MCF 10A (cell line): ENCODE results near the gene TRERF1. TPM values are rescaled to one million over a fixed set of nuclear protein-coding genes. Genes with fewer than 3 reads are reported as not detected.

Experiments used
- BruUV-seq: library from RNA; stranded (reverse); fragments of 400-500 nt; replicated peaks from 2 replicates; lab custom pipeline; 2021; lab: Mats Ljungman, UMichigan
- CTCF ChIA-PET: fragments of 300-600 bp; sonication (Branson Sonifier 250); formaldehyde crosslinking; extraction: SDS; loops from one replicate; lab custom pipeline; 2021; ENCODE audit warnings: antibody characterized with exemption, inconsistent platforms; lab: Yijun Ruan, JAX
- POLR2A ChIA-PET: fragments of 300-600, 350-650 bp; sonication (Branson Sonifier 250); formaldehyde crosslinking; extraction: SDS; loops from one replicate; lab custom pipeline; 2020; ENCODE audit warnings: antibody characterized with exemption, inconsistent platforms; lab: Yijun Ruan, JAX
- DNase-seq: peaks from one replicate; pipeline ENCODE4 v3.0.0-alpha.2; 2018; ENCODE audit not compliant: unreplicated experiment
- H3K27ac Mint-ChIP-seq: one replicate; pipeline ENCODE4 v1.8.0; 2022; ENCODE audit warnings: mild to moderate bottlenecking, low read depth, mixed read lengths; ENCODE audit not compliant: unreplicated experiment
- H3K27me3 Mint-ChIP-seq: one replicate; pipeline ENCODE4 v1.8.0; 2022; ENCODE audit warnings: mixed read lengths; ENCODE audit not compliant: insufficient read depth, unreplicated experiment
- H3K36me3 Mint-ChIP-seq: one replicate; pipeline ENCODE4 v1.8.0; 2022; ENCODE audit warnings: mild to moderate bottlenecking, moderate library complexity, mixed read lengths; ENCODE audit not compliant: insufficient read depth, unreplicated experiment
- H3K4me1 Mint-ChIP-seq: one replicate; pipeline ENCODE4 v1.8.0; 2022; ENCODE audit warnings: mixed read lengths; ENCODE audit not compliant: insufficient read depth, unreplicated experiment
- H3K4me3 Mint-ChIP-seq: one replicate; pipeline ENCODE4 v1.8.0; 2022; ENCODE audit warnings: mild to moderate bottlenecking, moderate library complexity, mixed read lengths; ENCODE audit not compliant: unreplicated experiment
- H3K9me3 Mint-ChIP-seq: one replicate; pipeline ENCODE4 v1.8.0; 2022; ENCODE audit warnings: mixed read lengths; ENCODE audit not compliant: unreplicated experiment
- CTCF ChIP-seq: fragments of 200-600 bp; IDR thresholded peaks from one replicate; pipeline ENCODE4 v1.8.0; 2022; ENCODE audit warnings: antibody characterized with exemption, mild to moderate bottlenecking; ENCODE audit not compliant: unreplicated experiment
- intact Hi-C: fragments of 100-400 bp; cut with micrococcal nuclease; formaldehyde crosslinking; loops from 2 replicates; pipeline ENCODE4 v1.14.1; 2022
- total RNA-seq: library from RNA; stranded (reverse); gene quantifications from 2 replicates; pipeline ENCODE4 v1.2.3, GENCODE V29; 2022

TRERF1 gene
- total RNA-seq, 1 experiment from 2014 or later, result 9.4 TPM

DNA sequence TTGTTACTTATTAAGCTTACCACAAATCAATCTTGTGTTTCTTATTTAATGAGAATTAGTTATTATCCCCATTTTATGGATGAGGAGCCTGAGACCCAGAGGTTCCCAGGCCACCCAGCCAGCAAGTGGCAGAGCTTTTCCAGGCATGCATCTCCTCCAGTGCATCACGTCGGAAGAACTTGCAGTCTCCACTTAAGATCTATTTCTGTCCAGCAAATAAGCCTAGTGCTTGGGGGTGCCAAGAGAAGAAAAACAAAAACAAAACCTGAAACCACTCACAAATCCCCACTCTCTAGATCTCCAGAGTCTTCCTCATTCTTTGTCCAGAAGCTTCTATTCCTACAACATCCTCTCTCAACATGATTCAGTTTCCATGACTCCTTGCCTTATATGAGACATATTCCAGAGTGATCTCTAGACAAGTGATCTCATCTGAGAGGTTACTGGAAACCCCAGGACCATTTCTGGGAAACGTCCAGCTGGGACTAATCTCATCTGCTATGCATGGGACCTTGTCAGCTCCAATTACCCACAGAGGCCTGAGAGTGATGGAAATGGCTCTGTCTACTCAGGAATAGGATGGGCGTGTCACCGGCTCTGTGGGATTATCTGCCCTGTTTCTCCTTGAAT is 261.1 kb downstream of the TRERF1 start:
- no peak overlapping the region for H3K27ac Mint-ChIP-seq

DNA sequence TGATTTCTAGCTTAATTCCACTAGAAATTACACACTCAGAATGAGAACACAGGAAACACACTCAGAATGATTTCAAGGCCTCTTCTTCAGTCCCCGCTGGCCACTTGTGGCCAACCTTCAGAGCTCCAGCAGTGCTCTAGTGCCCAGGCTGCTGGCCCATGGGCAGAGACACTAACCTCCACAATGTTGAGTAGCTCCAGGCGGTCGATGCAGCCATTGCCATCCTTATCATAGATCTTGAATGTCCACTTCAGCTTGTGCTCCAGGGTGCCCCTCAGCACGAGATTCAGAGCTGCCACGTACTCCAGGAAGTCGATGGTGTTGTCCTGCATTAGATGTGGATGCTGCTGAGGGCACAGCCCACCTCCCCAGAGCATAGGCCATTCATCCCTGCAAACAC is 263.3 kb downstream of the TRERF1 start:
- no peak overlapping the region for H3K4me3 Mint-ChIP-seq
- intact Hi-C loops, result no loop called here
- POLR2A ChIA-PET, result no interaction called here
- no peaks in the 10 kb centered on the region for H3K4me1 Mint-ChIP-seq
- CTCF ChIA-PET, result interaction anchor here (1.3 kb wide), 1 partner anchor 26 kb away, joined by 9 read pairs; no protein-coding TSS in a partner anchor
- no peaks in the 10 kb centered on the region for H3K9me3 Mint-ChIP-seq
- H3K27ac Mint-ChIP-seq, result no peak overlapping the region
- no peak for DNase-seq
- H3K36me3 Mint-ChIP-seq, result no peaks in the 10 kb centered on the region
- BruUV-seq, result no TSS peak
- H3K27me3 Mint-ChIP-seq, result no peaks in the 10 kb centered on the region
- no peak for TF ChIP-seq CTCF

More for the DNA sequence above, 261.1 kb downstream of the TRERF1 start:
- ChIA-PET POLR2A (interaction anchor here (0.6 to 1.4 kb wide), 2 partner anchors 34 to 140 kb away, joined by 3 to 4 read pairs; no protein-coding TSS in a partner anchor), CTCF (interaction anchor here (1.4 to 4.6 kb wide), 2 partner anchors 11 to 25 kb away, joined by 4 to 19 read pairs; no protein-coding TSS in a partner anchor)
- no peaks in the 10 kb centered on the region for H3K27me3 Mint-ChIP-seq
- no peak overlapping the region for H3K4me3 Mint-ChIP-seq
- H3K36me3 Mint-ChIP-seq, result peaks cover 9% of the 10 kb centered on the region
- BruUV-seq, result no TSS peak
- no peaks in the 10 kb centered on the region for H3K4me1 Mint-ChIP-seq
- DNase-seq, result no peak
- no peaks in the 10 kb centered on the region for H3K9me3 Mint-ChIP-seq
- TF ChIP-seq CTCF, result no peak
- intact Hi-C loops, result no loop called here

DNA sequence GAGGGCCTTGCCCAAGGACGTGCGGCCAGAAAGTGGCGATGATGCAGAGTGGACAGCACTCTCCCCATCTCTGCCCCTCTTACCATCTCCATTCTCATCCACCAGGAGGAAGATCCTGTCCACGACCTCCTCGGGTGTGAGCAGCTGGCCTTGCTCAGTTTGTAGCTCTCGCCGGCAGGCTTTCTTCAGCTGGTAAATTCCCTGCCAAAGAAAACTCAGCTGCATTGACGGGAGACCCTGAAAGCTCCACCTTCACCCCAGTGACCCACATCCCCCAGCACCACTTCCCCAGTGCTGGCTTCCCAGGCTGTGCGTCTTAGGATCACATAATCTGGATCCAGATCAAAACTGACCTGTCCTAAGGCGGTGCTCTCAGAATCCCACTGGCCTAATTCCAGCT is 266.1 kb downstream of the TRERF1 start:
- no peak for DNase-seq
- Mint-ChIP-seq H3K4me1 (no peaks in the 10 kb centered on the region), H3K4me3 (no peak overlapping the region), H3K9me3 (no peaks in the 10 kb centered on the region), H3K36me3 (no peaks in the 10 kb centered on the region), H3K27ac (no peak overlapping the region), H3K27me3 (no peaks in the 10 kb centered on the region)
- POLR2A ChIA-PET, result interaction anchor here (1.1 kb wide), 1 partner anchor 18 kb away, joined by 4 read pairs; no protein-coding TSS in a partner anchor
- TF ChIP-seq CTCF, result no peak
- CTCF ChIA-PET, result interaction anchor here (0.6 to 1.5 kb wide), 2 partner anchors 29 to 380 kb away, joined by 3 to 4 read pairs; no protein-coding TSS in a partner anchor
- no TSS peak for BruUV-seq
- intact Hi-C loops, result no loop called here

DNA sequence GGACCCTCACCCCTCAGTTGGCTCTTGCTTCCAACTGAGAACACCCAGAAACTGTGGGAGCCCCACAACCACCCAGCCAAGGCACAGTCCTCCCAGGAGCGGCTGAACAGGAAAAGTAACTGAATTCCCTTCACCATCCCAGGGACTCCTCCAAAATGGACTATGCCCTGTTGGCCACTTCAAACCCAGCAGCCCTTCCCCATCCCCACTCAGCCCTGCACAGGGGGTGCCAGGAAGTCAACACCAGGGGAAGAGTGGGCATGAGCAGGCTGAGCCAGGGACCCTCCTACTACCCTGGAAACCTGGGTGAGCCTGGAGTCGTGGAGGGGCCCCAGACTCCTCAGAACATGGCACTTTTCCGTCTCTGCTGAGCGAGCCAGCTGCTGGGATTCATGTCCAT is 267.3 kb downstream of the TRERF1 start:
- Mint-ChIP-seq H3K36me3 (no peaks in the 10 kb centered on the region), H3K27me3 (no peaks in the 10 kb centered on the region), H3K27ac (no peak overlapping the region), H3K4me1 (no peaks in the 10 kb centered on the region), H3K4me3 (no peak overlapping the region), H3K9me3 (no peaks in the 10 kb centered on the region)
- ChIA-PET CTCF (interaction anchor here (1.0 to 1.5 kb wide), 2 partner anchors 23 to 30 kb away, joined by 3 to 4 read pairs; no protein-coding TSS in a partner anchor), POLR2A (interaction anchor here (0.6 kb wide), 1 partner anchor 896 kb away, joined by 3 read pairs; no protein-coding TSS in a partner anchor)
- TF ChIP-seq CTCF, result no peak
- intact Hi-C loops, result no loop called here
- BruUV-seq, result no TSS peak
- DNase-seq, result no peak
